NCI-H524 (cell line): ENCODE measurements around the gene COPRS.
A peak's percentile ranks its signal among the peaks of the same experiment; 100 is the strongest.
"Not testable (repeated sequence)": the region's sequence is repeated elsewhere in the genome, so short reads cannot be mapped to it uniquely, and the experiment has no call there.

ENCODE experiments used
- DNase-seq, 2 experiments: peaks; one replicate each; lab custom pipeline; 2025; lab: John Stamatoyannopoulos, UW

COPRS gene

DNA sequence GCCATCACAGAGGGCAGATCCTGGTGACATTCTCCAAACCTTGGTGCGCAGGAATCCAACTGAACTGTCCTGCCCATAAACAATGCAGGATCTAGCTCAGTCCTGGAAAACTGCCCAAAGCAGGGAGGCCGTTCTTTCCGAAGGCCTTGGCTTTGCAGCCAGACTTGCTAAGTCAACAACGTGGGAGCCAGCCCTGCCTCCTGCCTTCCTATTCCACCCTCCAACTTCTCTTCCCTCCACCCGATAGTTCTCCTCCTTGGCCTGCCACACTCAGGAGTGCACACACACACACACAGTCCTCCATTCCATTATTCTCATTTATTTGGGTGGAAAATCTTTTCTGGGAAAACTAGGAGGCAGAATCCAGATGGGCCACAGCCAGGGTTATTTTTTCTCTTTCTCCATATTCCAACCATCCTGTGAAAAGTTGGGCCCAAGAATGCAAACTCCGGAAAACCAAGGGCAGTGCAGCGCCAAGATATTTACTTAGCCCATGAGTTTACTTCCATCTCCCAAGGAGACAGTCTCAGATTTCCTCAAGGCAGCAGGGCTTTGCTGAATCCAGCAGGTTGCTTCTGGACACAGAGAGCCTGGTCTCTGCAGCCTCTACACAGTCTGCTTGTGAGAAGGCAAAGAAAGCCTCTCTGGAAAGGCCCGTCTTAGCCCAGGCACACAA lies 15.8 kb downstream of the COPRS start:
- no peak for DNase-seq

DNA sequence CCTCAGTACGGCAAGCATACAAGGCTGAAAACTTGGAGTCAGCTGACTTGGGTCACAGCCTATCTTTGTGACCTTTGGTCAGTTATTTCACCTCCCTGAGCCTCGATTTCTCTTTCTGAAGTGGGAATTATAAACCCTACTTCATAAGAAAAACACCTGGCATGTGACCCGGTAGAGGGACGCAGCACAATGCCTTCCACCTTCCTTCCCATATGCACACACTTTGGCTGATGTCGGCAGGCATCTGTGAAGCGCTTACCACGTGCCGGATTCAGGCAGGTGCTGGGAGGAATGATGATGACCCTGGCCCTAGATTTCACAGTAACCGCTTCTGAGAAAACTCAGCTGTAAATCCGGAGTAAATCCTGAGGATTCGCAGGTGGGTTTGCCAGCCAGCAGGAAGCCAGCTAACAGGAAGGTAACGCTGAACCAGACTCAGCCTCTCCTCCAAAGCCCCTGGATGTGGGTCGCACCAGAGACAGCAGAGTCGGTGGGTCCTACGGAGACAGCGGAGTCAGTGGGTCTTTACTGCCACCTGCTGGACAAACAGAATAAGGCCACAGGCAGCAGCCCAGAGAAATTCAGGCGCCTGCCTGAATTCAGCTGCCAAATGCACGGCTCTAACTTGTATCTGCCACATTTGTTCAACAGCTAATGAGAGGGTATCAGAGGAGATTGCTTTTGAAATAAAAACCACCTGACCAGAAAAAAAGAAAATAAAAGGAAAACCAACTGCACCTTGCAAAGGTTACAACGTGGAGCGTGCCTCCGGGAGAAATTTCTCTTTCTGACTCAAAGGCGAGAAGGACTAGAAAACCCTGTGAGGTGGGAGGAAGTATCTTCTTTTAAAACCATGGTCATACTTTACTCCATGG lies 16.6 kb downstream of the COPRS start:
- peak; percentile 81 to 92 for DNase-seq

DNA sequence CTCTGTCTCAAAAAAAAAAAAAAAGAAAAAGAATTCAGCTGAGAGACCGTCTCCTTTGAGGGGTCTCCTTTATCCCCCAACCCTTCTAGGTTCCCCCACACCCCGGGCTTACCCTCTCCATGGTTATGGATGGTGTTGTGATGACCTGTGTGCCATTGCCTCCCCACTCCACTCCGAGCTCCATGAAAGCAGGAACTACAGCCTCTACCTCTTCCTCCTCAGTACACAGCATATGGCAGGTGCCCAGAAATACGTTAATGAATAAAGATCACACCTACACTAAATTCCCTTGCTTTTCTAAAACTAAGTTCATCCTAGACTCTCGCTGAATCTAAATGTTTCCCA lies 17.2 kb downstream of the COPRS start:
- no peak for DNase-seq

DNA sequence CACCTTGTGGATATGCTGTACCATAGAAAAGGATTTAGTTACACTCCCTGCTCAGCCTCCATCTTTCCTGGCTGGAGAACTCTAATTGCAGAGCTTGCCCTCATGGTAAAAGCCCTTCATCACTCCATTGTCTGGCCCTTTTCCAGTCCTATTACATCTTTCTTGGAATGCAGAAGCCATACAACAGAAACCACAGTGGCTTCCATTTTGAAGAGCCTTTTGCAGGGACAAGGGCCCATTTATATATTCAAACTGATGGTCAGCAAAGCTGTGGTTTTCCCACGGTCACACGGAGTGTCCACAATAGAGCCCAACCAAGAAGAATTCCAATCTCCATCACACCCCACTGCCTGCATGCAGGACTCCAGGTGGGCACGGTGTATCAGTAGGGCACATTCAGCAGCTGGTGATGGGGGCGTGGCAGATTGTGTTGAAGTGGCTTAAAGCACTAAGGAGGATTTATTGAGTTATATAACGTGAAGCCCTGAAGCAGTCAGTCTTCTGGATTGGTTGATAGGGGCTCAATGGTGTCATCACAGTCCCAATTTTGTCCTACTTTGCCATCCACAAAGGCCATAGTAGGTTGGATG lies 20.3 kb downstream of the COPRS start:
- DNase-seq, result peak; percentile 80 to 93

- no peak for DNase-seq
Measured at GRCh38 chr17:31835984-31836383, 23.1 kb downstream of the COPRS start.

DNA sequence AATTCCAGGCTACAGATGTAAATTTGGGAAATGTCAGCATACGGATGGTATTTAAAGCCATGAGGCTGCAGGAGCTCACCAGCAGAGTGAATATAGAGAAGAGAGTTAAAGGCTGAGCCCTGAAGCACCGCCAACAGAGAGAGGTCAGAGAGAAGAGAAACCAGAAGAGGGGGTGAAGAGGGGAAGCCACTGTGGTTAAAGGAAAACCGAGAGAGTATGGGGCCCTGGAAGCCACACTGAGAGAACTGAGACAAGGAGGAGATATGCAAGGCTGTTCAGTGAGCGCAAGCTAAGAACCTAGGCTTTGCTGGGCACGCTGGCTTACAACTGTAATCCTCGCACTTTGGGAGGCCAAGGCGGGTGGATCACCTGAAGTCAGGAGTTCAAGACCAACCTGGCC lies 24.6 kb downstream of the COPRS start:
- no peak for DNase-seq

GRCh38 chr17:31832746-31833145 lies 26.3 kb downstream of the COPRS start:
- no peak for DNase-seq

- no peak for DNase-seq
Measured at GRCh38 chr17:31830971-31831858, 27.8 kb downstream of the COPRS start.

DNA sequence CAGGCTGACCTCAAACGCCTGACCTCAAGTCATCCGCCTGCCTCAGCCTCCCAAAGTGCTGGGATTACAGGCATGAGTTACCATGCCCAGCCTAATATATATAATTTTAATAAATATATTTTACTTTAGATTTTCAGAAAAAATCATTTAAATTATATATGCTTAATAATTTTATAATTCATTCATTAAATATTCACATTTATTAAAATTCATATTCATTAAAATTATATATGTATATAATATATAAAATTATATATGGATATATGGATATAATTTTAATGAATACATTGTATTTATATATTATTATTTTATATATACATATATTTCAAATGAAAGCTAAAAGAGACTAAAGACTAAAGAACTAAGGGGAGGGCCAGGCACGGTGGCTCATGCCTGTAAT lies 29.4 kb downstream of the COPRS start:
- no peak for DNase-seq

DNA sequence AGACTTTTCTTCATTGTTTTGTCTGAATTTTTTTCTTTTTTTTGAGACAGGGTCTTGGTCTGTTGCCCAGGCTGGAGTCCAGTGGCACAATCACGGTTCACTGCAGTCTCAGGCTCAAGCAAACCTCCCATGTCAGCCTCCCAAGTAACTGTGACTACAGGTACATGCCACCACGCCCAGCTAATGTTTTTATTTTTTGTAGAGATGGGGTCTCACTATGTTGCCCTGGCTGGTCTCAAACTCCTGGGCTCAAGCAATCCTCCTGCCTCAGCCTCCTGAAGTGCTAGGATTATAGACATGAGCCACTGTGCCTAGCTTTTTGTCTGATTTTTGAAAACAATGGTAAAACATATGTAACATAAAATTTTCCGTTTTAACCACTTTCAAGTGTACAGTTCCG lies 30.1 kb downstream of the COPRS start:
- not testable (repeated sequence) for DNase-seq

DNA sequence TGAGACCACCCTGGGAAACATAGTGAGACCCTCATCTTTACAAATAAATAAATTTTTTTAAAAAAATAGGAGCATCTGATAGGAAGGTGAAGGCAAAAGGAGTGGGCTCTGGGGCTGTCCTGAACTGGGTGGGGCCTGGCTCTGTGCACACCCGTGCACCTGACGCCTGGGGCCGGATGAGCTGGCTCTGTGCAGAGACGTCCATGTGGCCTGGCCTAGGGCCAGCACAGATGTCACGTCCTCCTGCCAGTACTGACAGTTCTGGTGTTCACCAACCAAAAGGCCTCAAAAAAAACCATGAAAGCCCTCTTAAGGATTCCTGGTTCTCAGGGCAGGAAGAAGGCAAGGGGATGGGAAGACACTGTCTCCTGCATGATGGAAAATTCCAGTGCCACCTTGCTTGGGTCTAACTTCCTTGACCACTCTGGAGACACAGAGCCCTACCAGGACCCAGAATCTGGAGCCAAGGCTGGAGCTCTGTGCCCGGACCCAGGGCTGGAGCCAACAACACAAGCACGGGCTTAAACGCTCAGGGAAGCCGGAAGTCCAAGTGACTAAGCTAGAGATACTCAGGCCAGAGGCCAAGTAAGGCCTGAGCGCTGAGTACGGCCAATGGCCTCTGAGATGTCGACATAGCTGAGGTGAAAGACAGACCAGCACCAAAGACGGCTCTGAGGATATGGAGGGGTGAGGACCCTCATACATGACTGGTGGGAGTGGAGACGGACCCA lies 32.9 kb downstream of the COPRS start:
- DNase-seq, result peak; percentile 81 to 91

DNA sequence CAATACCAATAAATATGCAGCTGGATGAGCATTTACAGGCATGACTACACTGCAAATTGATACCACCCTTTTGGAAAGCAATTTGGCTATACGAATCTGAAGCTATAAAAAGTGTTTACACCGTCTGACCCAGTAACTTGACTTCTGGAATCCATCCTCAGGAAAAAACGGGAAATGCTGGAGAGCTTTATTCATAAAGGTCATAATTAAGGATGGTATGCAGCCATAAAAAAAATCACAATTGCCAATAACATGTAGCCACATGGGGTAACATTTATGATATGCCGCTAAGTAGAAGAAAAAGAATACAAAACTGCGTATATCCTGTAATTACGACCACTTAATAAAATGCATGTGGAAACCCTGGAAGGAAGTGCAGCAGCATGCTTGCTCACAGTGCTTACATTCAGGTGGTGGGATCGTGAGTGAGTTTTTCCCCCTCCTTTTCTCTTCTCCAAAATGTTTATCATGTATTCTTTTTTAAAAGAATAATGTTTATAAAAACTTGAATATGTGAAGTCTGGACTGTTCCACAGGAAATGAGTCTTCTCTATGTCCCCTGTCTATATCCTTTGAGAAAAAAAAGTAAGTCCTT lies 34.2 kb downstream of the COPRS start:
- no peak for DNase-seq

GRCh38 chr17:31823014-31823413 lies 36.0 kb downstream of the COPRS start:
- no peak for DNase-seq

- DNase-seq, result no peak
Measured at GRCh38 chr17:31820691-31821435, 38.2 kb downstream of the COPRS start.

GRCh38 chr17:31819578-31819977 lies 39.5 kb downstream of the COPRS start:
- no peak for DNase-seq

GRCh38 chr17:31818863-31819262 lies 40.2 kb downstream of the COPRS start:
- DNase-seq, result not testable (repeated sequence)

DNA sequence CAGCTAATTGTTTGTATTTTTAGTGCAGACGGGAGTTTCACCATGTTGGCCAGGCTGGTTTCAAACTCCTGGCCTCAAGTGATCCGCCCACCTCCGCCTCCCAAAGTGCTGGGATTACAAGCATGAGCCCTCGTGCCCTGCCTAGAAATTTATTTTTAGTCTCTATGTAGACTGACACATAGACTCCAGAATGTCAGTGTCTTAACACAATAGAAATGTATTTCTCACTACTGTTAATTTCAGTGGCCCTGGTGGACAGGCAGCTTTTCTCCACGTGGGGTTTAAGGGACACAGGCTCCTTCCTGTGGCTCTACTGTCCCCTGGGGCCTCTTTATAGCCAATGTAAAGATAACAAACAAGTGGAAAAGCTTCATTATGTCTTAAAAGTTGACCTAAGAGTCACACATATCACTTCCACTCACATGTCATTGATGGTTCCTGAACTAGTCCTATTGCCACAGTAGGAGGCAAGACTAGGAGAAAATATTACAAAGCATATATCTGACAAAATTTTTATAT lies 43.8 kb downstream of the COPRS start:
- DNase-seq, result no peak

DNA sequence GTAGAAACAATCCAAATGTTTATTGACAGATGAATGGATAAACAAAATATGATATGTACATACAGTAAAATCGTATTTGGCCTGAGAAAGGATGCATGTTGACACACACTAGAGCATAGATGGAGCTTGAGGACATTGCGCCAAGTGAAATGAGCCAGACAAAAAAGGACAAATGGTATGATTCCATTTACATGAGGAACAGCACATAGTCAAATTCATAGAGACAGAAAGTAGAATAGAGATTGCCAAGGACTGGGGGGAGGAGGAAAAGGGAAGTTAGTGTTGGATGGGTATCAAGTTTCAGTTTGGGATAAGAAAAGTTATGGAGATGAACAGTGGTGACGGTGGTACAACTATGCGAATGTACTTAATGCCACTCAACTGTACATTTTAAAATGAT lies 47.9 kb downstream of the COPRS start:
- no peak for DNase-seq

- DNase-seq, result not testable (repeated sequence)
Measured at GRCh38 chr17:31809876-31810275, 49.2 kb downstream of the COPRS start.

- DNase-seq, result no peak
Measured at GRCh38 chr17:31808521-31809050, 50.5 kb downstream of the COPRS start.
